HEK293 (cell line): ENCODE measurements around the gene TM7SF2.
A peak's percentile ranks its signal among the peaks of the same experiment; 100 is the strongest.
"Not testable (repeated sequence)": the region's sequence is repeated elsewhere in the genome, so short reads cannot be mapped to it uniquely, and the experiment has no call there.

Experiments
- CTCF ChIA-PET: fragments of 350-600 bp; formaldehyde crosslinking; extraction: SDS; loops from one replicate; lab custom pipeline; 2021; ENCODE audit warnings: antibody characterized with exemption; lab: Yijun Ruan, JAX
- POLR2A ChIA-PET: fragments of 300-600 bp; formaldehyde crosslinking; extraction: SDS; loops from one replicate; lab custom pipeline; 2020; ENCODE audit warnings: antibody characterized with exemption, inconsistent platforms; lab: Yijun Ruan, JAX
- H3K27ac ChIP-seq: fragments of 200-500 bp; sonication (Bioruptor generic); 2 replicates; pipeline ENCODE4 v1.5.1; 2014; ENCODE audit warnings: low read depth, low read length, control low read depth, inconsistent platforms; ENCODE audit errors: extremely low read depth
- H3K36me3 ChIP-seq, 2 experiments: fragments of 200-500 bp in 1 of 2; sonication (Bioruptor generic) in 1 of 2; 1 replicate in 1 of 2; 2 replicates in 1 of 2; pipeline ENCODE4 v1.5.1; 2014 to 2017; ENCODE audit warnings: inconsistent platforms in 2 of 2, low read length in 2 of 2; ENCODE audit not compliant: control insufficient read depth in 2 of 2, insufficient read depth in 1 of 2
- H3K4me1 ChIP-seq: fragments of 200-500 bp; sonication (Bioruptor generic); 2 replicates; pipeline ENCODE4 v1.5.1; 2014; ENCODE audit warnings: mild to moderate bottlenecking, low read length, inconsistent platforms; ENCODE audit not compliant: control insufficient read depth, insufficient read depth
- H3K4me3 ChIP-seq: 2 replicates; pipeline ENCODE4 v1.5.1; 2011; ENCODE audit warnings: low read depth, mild to moderate bottlenecking, control low read depth, low read length, moderate library complexity
- H3K9me3 ChIP-seq: fragments of 200-500 bp; sonication (Bioruptor generic); 2 replicates; pipeline ENCODE4 v1.5.1; 2014; ENCODE audit warnings: low read depth, low read length, inconsistent platforms; ENCODE audit not compliant: control insufficient read depth, insufficient read depth
- FEZF1 ChIP-seq: fragments of 450-650 bp; formaldehyde crosslinking; IDR thresholded peaks from 2 replicates; pipeline ENCODE4 v1.5.1; 2016; ENCODE audit warnings: missing biosample characterization, missing genetic modification characterization
- GLI2 ChIP-seq: fragments of 450-650 bp; formaldehyde crosslinking; IDR thresholded peaks from 2 replicates; pipeline ENCODE4; 2017; ENCODE audit warnings: missing biosample characterization, missing genetic modification characterization, low read depth, borderline replicate concordance
- GLIS1 ChIP-seq: fragments of 450-650 bp; formaldehyde crosslinking; IDR thresholded peaks from 2 replicates; pipeline ENCODE4 v1.5.1; 2016; ENCODE audit warnings: missing biosample characterization, missing genetic modification characterization
- SP7 ChIP-seq: fragments of 450-650 bp; formaldehyde crosslinking; IDR thresholded peaks from 2 replicates; pipeline ENCODE4 v1.5.1; 2016; ENCODE audit warnings: missing biosample characterization, missing genetic modification characterization
- ZBTB17 ChIP-seq: fragments of 450-650 bp; formaldehyde crosslinking; IDR thresholded peaks from 2 replicates; pipeline ENCODE4 v1.5.1; 2016; ENCODE audit warnings: missing biosample characterization, missing genetic modification characterization
- ZBTB48 ChIP-seq: fragments of 450-650 bp; formaldehyde crosslinking; IDR thresholded peaks from 2 replicates; pipeline ENCODE4 v1.5.1; 2016; ENCODE audit warnings: missing biosample characterization, missing genetic modification characterization
- ZIC2 ChIP-seq: fragments of 450-650 bp; formaldehyde crosslinking; IDR thresholded peaks from 2 replicates; pipeline ENCODE4 v1.5.1; 2016; ENCODE audit warnings: missing biosample characterization, missing genetic modification characterization
- ZNF157 ChIP-seq: fragments of 450-650 bp; formaldehyde crosslinking; IDR thresholded peaks from 2 replicates; pipeline ENCODE4 v1.5.1; 2016; ENCODE audit warnings: missing biosample characterization, missing genetic modification characterization
- ZNF2 ChIP-seq: fragments of 450-650 bp; formaldehyde crosslinking; IDR thresholded peaks from 2 replicates; pipeline ENCODE4 v1.5.1; 2016; ENCODE audit warnings: missing biosample characterization, missing genetic modification characterization
- ZNF335 ChIP-seq: fragments of 450-650 bp; formaldehyde crosslinking; conservative IDR thresholded peaks from 2 replicates; pipeline ENCODE4 v1.5.1; 2016; ENCODE audit warnings: missing biosample characterization, missing genetic modification characterization
- ZNF366 ChIP-seq: fragments of 450-650 bp; formaldehyde crosslinking; conservative IDR thresholded peaks from 2 replicates; pipeline ENCODE4 v1.5.1; 2016; ENCODE audit warnings: missing biosample characterization, missing genetic modification characterization
- ZNF561 ChIP-seq: fragments of 450-650 bp; IDR thresholded peaks from 2 replicates; pipeline ENCODE4 v1.5.1; 2018; ENCODE audit warnings: missing biosample characterization, missing genetic modification characterization, borderline replicate concordance
- ZNF629 ChIP-seq: fragments of 450-650 bp; formaldehyde crosslinking; IDR thresholded peaks from 2 replicates; pipeline ENCODE4 v1.5.1; 2017; ENCODE audit warnings: missing biosample characterization, missing genetic modification characterization
- ZNF670 ChIP-seq: fragments of 450-650 bp; formaldehyde crosslinking; IDR thresholded peaks from 2 replicates; pipeline ENCODE4 v1.5.1; 2016; ENCODE audit warnings: missing biosample characterization, missing genetic modification characterization, low read depth
- ZXDB ChIP-seq: fragments of 450-650 bp; formaldehyde crosslinking; IDR thresholded peaks from 2 replicates; pipeline ENCODE4 v1.5.1; 2016; ENCODE audit warnings: missing biosample characterization, missing genetic modification characterization
- TF ChIP-seq, protein P1 (sequence below): fragments of 450-650 bp; IDR thresholded peaks from 2 replicates; pipeline ENCODE4 v1.5.1; 2018; ENCODE audit warnings: missing biosample characterization, missing genetic modification characterization
- TF ChIP-seq, protein P2 (sequence below): fragments of 450-650 bp; formaldehyde crosslinking; IDR thresholded peaks from 2 replicates; pipeline ENCODE4 v1.5.1; 2016; ENCODE audit warnings: missing biosample characterization, missing genetic modification characterization
- TF ChIP-seq, protein P3 (sequence below): fragments of 450-650 bp; formaldehyde crosslinking; IDR thresholded peaks from 2 replicates; pipeline ENCODE4 v1.5.1; 2017; ENCODE audit warnings: missing biosample characterization, mild to moderate bottlenecking, missing genetic modification characterization, moderate library complexity
- TF ChIP-seq, protein P4 (sequence below): fragments of 450-650 bp; formaldehyde crosslinking; IDR thresholded peaks from 2 replicates; pipeline ENCODE4 v1.5.1; 2016; ENCODE audit warnings: missing biosample characterization, missing genetic modification characterization

Gene TM7SF2

DNA sequence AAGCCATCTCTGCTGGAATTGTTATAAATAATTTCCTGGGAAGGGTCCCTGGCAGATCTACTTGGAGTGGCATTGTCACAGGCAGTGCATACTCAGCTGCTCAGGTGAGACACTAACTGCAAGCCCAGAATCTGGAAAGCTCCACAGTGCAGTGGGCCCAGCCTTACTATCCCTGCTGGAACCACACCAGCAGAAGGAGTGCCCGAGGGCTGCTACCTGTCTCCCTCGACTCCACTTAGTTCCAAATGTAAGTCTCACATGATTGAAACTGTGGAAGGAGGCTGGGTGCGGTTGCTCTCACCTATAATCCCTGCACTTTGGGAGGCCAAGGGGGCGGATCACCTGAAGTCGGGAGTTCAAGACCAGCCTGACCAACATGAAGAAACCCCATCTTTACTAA is 37.0 kb downstream of the TM7SF2 start:
- Histone ChIP-seq H3K4me3 (no peak overlapping the region), H3K27ac (no peak overlapping the region), H3K36me3 (no peaks in the 10 kb centered on the region), H3K4me1 (no peaks in the 10 kb centered on the region), H3K9me3 (no peaks in the 10 kb centered on the region)
- TF ChIP-seq ZNF157 (tag by site-specific recombination) (no peak), ZNF670 (no peak), ZNF561 (tag by site-specific recombination) (no peak), FEZF1 (no peak), ZNF335 (tag by site-specific recombination) (no peak), GLI2 (no peak)
- TF ChIP-seq, protein P1, sequence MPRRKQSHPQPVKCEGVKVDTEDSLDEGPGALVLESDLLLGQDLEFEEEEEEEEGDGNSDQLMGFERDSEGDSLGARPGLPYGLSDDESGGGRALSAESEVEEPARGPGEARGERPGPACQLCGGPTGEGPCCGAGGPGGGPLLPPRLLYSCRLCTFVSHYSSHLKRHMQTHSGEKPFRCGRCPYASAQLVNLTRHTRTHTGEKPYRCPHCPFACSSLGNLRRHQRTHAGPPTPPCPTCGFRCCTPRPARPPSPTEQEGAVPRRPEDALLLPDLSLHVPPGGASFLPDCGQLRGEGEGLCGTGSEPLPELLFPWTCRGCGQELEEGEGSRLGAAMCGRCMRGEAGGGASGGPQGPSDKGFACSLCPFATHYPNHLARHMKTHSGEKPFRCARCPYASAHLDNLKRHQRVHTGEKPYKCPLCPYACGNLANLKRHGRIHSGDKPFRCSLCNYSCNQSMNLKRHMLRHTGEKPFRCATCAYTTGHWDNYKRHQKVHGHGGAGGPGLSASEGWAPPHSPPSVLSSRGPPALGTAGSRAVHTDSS (tag by site-specific recombination) = no peak
- TF ChIP-seq, protein P2, sequence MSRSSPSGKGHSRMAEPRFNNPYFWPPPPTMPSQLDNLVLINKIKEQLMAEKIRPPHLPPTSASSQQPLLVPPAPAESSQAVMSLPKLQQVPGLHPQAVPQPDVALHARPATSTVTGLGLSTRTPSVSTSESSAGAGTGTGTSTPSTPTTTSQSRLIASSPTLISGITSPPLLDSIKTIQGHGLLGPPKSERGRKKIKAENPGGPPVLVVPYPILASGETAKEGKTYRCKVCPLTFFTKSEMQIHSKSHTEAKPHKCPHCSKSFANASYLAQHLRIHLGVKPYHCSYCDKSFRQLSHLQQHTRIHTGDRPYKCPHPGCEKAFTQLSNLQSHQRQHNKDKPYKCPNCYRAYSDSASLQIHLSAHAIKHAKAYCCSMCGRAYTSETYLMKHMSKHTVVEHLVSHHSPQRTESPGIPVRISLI (tag by site-specific recombination) = no peak
- TF ChIP-seq, protein P3, sequence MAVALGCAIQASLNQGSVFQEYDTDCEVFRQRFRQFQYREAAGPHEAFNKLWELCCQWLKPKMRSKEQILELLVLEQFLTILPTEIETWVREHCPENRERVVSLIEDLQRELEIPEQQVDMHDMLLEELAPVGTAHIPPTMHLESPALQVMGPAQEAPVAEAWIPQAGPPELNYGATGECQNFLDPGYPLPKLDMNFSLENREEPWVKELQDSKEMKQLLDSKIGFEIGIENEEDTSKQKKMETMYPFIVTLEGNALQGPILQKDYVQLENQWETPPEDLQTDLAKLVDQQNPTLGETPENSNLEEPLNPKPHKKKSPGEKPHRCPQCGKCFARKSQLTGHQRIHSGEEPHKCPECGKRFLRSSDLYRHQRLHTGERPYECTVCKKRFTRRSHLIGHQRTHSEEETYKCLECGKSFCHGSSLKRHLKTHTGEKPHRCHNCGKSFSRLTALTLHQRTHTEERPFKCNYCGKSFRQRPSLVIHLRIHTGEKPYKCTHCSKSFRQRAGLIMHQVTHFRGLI (tag by site-specific recombination) = no peak
- ChIA-PET CTCF (interaction anchor here (0.9 kb wide), 1 partner anchor 12 kb away, joined by 4 read pairs; no protein-coding TSS in a partner anchor), POLR2A (interaction anchor here (0.6 kb wide), 1 partner anchor 12 kb away, joined by 3 read pairs; no protein-coding TSS in a partner anchor)

DNA sequence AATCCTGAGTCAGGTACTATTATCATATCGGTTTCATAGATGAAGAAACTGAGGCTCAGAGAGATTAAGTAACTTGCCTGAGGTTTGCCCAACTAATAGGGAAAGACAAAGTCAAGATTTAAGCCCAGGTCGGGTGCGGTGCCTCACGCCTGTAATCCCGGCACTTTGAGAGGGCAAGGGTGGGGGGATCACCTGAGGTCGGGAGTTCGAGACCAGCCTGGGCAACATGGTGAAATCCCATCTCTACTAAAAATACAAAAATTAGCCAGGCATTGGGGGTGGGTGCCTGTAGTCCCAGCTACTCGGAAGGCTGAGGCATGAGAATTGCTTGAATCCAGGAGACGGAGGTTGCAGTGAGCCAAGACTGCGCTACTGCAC is 38.4 kb downstream of the TM7SF2 start:
- H3K27ac ChIP-seq, H3K4me1 ChIP-seq, H3K36me3 ChIP-seq, POLR2A ChIA-PET, H3K4me3 ChIP-seq, H3K9me3 ChIP-seq, CTCF ChIA-PET: not testable (repeated sequence)

DNA sequence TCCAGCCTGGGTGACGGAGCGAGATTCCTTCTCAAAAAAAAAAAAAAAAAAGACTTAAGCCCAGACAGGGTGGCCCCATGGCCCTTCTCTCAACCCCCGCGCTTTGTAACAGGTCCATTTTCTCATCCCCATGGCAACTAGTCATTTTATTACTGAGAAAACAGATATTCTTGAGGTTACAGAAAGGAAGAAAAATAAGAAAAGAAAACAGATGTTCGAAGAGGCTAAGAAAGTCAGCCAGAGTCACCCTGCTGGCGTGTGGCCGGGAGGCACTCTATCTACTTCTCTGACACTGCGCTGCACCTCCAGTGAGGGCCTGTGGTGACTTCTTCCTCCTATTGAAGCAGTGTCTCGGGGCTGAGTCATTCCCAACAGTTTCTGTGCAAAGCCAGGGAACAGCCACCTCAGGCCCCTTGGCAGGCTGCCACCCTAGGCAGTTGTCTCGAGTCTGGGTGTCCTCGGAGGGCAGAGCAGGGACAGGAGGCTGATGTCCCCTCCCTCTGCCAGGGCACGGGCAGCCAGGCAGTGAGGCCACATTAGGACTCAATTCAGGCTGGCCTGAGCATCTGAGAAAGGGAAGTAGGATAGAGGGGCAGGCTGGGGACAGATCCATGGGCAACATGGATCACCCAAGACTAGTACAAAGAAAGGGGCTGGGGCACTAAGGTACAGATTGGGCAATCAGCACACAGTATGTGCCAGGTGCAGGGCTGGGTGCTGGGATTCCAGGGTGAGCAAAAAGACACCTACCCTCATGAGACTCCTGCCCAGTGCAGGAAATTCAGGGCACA is 39.0 kb downstream of the TM7SF2 start:
- no peaks in the 10 kb centered on the region for H3K36me3 ChIP-seq
- CTCF ChIA-PET = no interaction called here
- no peak overlapping the region for H3K27ac ChIP-seq
- no peaks in the 10 kb centered on the region for H3K4me1 ChIP-seq
- H3K4me3 ChIP-seq = no peak overlapping the region
- no peaks in the 10 kb centered on the region for H3K9me3 ChIP-seq
- POLR2A ChIA-PET = no interaction called here
- peak; percentile 82 for TF ChIP-seq ZBTB17 (tag by site-specific recombination)
- peak; percentile 33; the same call in 1 of the 2 replicates for TF ChIP-seq ZIC2 (tag by site-specific recombination)
- 0 out of 2 replicates have a peak, but pooled peaks have one; percentile 23 for TF ChIP-seq ZNF629
- peak; percentile 86 for TF ChIP-seq ZNF335 (tag by site-specific recombination)
- peak; percentile 57 for TF ChIP-seq ZNF366
- TF ChIP-seq ZBTB48 = peak; percentile 99
- TF ChIP-seq GLIS1 (tag by site-specific recombination) = peak; percentile 52
- TF ChIP-seq, protein P4, sequence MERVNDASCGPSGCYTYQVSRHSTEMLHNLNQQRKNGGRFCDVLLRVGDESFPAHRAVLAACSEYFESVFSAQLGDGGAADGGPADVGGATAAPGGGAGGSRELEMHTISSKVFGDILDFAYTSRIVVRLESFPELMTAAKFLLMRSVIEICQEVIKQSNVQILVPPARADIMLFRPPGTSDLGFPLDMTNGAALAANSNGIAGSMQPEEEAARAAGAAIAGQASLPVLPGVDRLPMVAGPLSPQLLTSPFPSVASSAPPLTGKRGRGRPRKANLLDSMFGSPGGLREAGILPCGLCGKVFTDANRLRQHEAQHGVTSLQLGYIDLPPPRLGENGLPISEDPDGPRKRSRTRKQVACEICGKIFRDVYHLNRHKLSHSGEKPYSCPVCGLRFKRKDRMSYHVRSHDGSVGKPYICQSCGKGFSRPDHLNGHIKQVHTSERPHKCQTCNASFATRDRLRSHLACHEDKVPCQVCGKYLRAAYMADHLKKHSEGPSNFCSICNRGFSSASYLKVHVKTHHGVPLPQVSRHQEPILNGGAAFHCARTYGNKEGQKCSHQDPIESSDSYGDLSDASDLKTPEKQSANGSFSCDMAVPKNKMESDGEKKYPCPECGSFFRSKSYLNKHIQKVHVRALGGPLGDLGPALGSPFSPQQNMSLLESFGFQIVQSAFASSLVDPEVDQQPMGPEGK (tag by site-specific recombination) = 0 out of 2 replicates have a peak, but pooled peaks have one; percentile 16
- peak; percentile 61; the same call in 1 of the 2 replicates for TF ChIP-seq ZNF2
- no peak for TF ChIP-seq ZXDB (tag by site-specific recombination)
- peak; percentile 50; the same call in 1 of the 2 replicates for TF ChIP-seq SP7
